Keratinocyte (primary cell): ENCODE measurements around the gene SEC24A. TPM values are rescaled to one million over a fixed set of nuclear protein-coding genes. Genes with fewer than 3 reads are reported as not detected.

ENCODE experiments used
- DNase-seq: peaks from one replicate; pipeline ENCODE4 v3.0.0-alpha.2; 2011; ENCODE audit warnings: low read depth, missing footprints, low spot score
- FAIRE-seq: peaks from 2 replicates; lab custom pipeline; 2011; peaks lifted over from hg19 to GRCh38; lab: Jason Lieb, UNC
- H2AFZ ChIP-seq: 2 replicates; pipeline ENCODE4 v1.6.0; 2012; ENCODE audit warnings: low read length, control low read depth, inconsistent platforms; ENCODE audit not compliant: control insufficient read depth
- H3K27ac ChIP-seq: 2 replicates; pipeline ENCODE4 v1.5.1; 2011; ENCODE audit warnings: low read length; ENCODE audit not compliant: control insufficient read depth, insufficient read depth
- H3K27me3 ChIP-seq: 3 replicates; pipeline ENCODE4 v1.6.0; 2011; ENCODE audit warnings: low read length; ENCODE audit not compliant: control insufficient read depth, insufficient read depth; ENCODE audit errors: extremely low read depth
- H3K36me3 ChIP-seq, 2 experiments: 2 replicates in 1 of 2; 3 replicates in 1 of 2; pipeline ENCODE4 v1.5.1; 2011; ENCODE audit warnings: low read length in 2 of 2, mild to moderate bottlenecking in 1 of 2; ENCODE audit not compliant: control insufficient read depth in 2 of 2, insufficient read depth in 2 of 2; ENCODE audit errors: extremely low read depth in 1 of 2
- H3K4me1 ChIP-seq: 3 replicates; pipeline ENCODE4 v1.5.1; 2011; ENCODE audit warnings: low read length; ENCODE audit not compliant: control insufficient read depth, insufficient read depth; ENCODE audit errors: extremely low read depth
- H3K4me2 ChIP-seq: 3 replicates; pipeline ENCODE4 v1.6.0; 2011; ENCODE audit warnings: low read depth, low read length; ENCODE audit not compliant: control insufficient read depth, insufficient read depth; ENCODE audit errors: extremely low read depth
- H3K4me3 ChIP-seq, 3 experiments: fragments of 200-600 bp in 1 of 3; sonication (generic) in 1 of 3; 2 replicates in 2 of 3; 3 replicates in 1 of 3; pipeline ENCODE4 v1.5.1; 2011 to 2016; ENCODE audit warnings: low read length in 3 of 3, mild to moderate bottlenecking in 3 of 3, control low read depth in 2 of 3, inconsistent platforms in 1 of 3, low read depth in 1 of 3, mixed read lengths in 1 of 3, mixed run types in 1 of 3, moderate library complexity in 1 of 3; ENCODE audit not compliant: control insufficient read depth in 2 of 3, insufficient read depth in 2 of 3; ENCODE audit errors: extremely low read depth in 1 of 3
- H3K79me2 ChIP-seq: 2 replicates; pipeline ENCODE4 v1.6.0; 2012; ENCODE audit warnings: low read length; ENCODE audit not compliant: control insufficient read depth, insufficient read depth
- H3K9ac ChIP-seq: 3 replicates; pipeline ENCODE4 v1.6.0; 2011; ENCODE audit warnings: low read length; ENCODE audit not compliant: control insufficient read depth, insufficient read depth; ENCODE audit errors: extremely low read depth
- H3K9me1 ChIP-seq: 3 replicates; pipeline ENCODE4 v1.6.0; 2011; ENCODE audit warnings: low read length; ENCODE audit not compliant: control insufficient read depth, insufficient read depth; ENCODE audit errors: extremely low read depth
- H3K9me3 ChIP-seq: 2 replicates; pipeline ENCODE4 v1.5.1; 2012; ENCODE audit warnings: low read depth, low read length; ENCODE audit not compliant: control insufficient read depth
- H4K20me1 ChIP-seq: 3 replicates; pipeline ENCODE4 v1.6.0; 2011; ENCODE audit warnings: low read length; ENCODE audit not compliant: control insufficient read depth, insufficient read depth; ENCODE audit errors: extremely low read depth
- CTCF ChIP-seq, 3 experiments: IDR thresholded peaks in 1 of 3; conservative IDR thresholded peaks in 1 of 3; optimal IDR thresholded peaks in 1 of 3; 2 replicates in 2 of 3; 3 replicates in 1 of 3; pipeline versions ENCODE3 to v1.5.1; 2011; ENCODE audit warnings: low read length in 3 of 3, mild to moderate bottlenecking in 3 of 3, moderate library complexity in 2 of 3, control low read depth in 1 of 3, inconsistent platforms in 1 of 3; ENCODE audit not compliant: insufficient read depth in 2 of 3; ENCODE audit errors: extremely low read depth in 1 of 3
- EZH2 ChIP-seq: IDR thresholded peaks from one replicate; pipeline ENCODE4 v1.6.1; 2012; ENCODE audit warnings: inconsistent platforms, mild to moderate bottlenecking, low read length, moderate library complexity
- dilution Hi-C: fragments of 300-500 bp; cut with MboI; formaldehyde crosslinking; loops from one replicate; pipeline ENCODE4 v1.7.0; 2020; ENCODE audit warnings: low sequenced_read_pairs; ENCODE audit not compliant: extremely low pct_ligation_motif_present
- polyA plus RNA-seq, 5 experiments: library from polyadenylated mRNA; depleted of rRNA in 3 of 5; stranded (reverse) in 3 of 5; stranded (forward) in 1 of 5; unstranded in 1 of 5; fragments of >200 nt; gene quantifications; 1 replicate in 1 of 5; 2 replicates in 3 of 5; 3 replicates in 1 of 5; pipeline versions ENCODE4 v1.2.1 to v1.2.3, GENCODE V29; 2011 to 2012; ENCODE audit warnings: missing spikeins in 2 of 5, low read depth in 1 of 5, low replicate concordance in 1 of 5

Gene SEC24A
- polyA plus RNA-seq, 1 donor (not counting 4 experiments of a cell fraction or from before 2014, with no cell fraction given): 18.3 TPM

- H3K4me2 ChIP-seq: no peak overlapping the region
- H4K20me1 ChIP-seq: no peaks in the 10 kb centered on the region
- H3K36me3 ChIP-seq: peaks cover 2 to 3% of the 10 kb centered on the region in 2 experiments
- peaks cover 11% of the 10 kb centered on the region for H3K4me1 ChIP-seq
- FAIRE-seq (no peak), DNase-seq (no peak)
- H3K27me3 ChIP-seq: no peaks in the 10 kb centered on the region
- no peak overlapping the region for H3K9ac ChIP-seq
- dilution Hi-C loops: no loop called here
- no peak for TF ChIP-seq EZH2
- no peak for TF ChIP-seq CTCF (optimal IDR thresholded peaks at IDR 0.05 in 1 of 3, IDR thresholded peaks at IDR 0.05 in 1 of 3, conservative IDR thresholded peaks at IDR 0.05 in 1 of 3; ENCODE audit: extremely low read depth in 1 of 3, insufficient read depth in 2 of 3, low read length in 3 of 3)
- no peaks in the 10 kb centered on the region for H3K9me1 ChIP-seq
- H3K27ac ChIP-seq: no peak overlapping the region
- H3K9me3 ChIP-seq: no peaks in the 10 kb centered on the region
- no peak overlapping the region for H2AFZ ChIP-seq
- H3K4me3 ChIP-seq: no peak overlapping the region
- peaks cover 31% of the 10 kb centered on the region for H3K79me2 ChIP-seq
These were observed 93.5 kb downstream of the SEC24A start for GRCh38 chr5:134742134-134742533.

GRCh38 chr5:134749415-134749814 is 100.8 kb downstream of the SEC24A start:
- DNase-seq (no peak), FAIRE-seq (no peak)
- no peak overlapping the region for H3K4me2 ChIP-seq
- H3K79me2 ChIP-seq: no peaks in the 10 kb centered on the region
- H3K4me1 ChIP-seq: no peaks in the 10 kb centered on the region
- H2AFZ ChIP-seq: no peak overlapping the region
- no peaks in the 10 kb centered on the region for H3K27me3 ChIP-seq
- no peaks in the 10 kb centered on the region for H3K9me3 ChIP-seq
- no peaks in the 10 kb centered on the region for H4K20me1 ChIP-seq
- no peak overlapping the region for H3K4me3 ChIP-seq
- peaks cover 0 to 2% of the 10 kb centered on the region in 2 experiments for H3K36me3 ChIP-seq
- TF ChIP-seq CTCF (optimal IDR thresholded peaks at IDR 0.05 in 1 of 3, IDR thresholded peaks at IDR 0.05 in 1 of 3, conservative IDR thresholded peaks at IDR 0.05 in 1 of 3; ENCODE audit: extremely low read depth in 1 of 3, insufficient read depth in 2 of 3, low read length in 3 of 3) (no peak), EZH2 (no peak)
- no peak overlapping the region for H3K9ac ChIP-seq
- no peaks in the 10 kb centered on the region for H3K9me1 ChIP-seq
- H3K27ac ChIP-seq: no peak overlapping the region
- dilution Hi-C loops: no loop called here
